H9 (cell line): ENCODE measurements around the gene ZBTB44. TPM values are rescaled to one million over a fixed set of nuclear protein-coding genes. Genes with fewer than 3 reads are reported as not detected.

ENCODE experiments used
- DNase-seq: peaks from one replicate; pipeline ENCODE4 v3.0.0-alpha.2; 2017
- H2AFZ ChIP-seq: one replicate; pipeline ENCODE4 v1.6.1; 2013; ENCODE audit warnings: mild to moderate bottlenecking, low read length, control low read depth, moderate library complexity
- H2AK5ac ChIP-seq: 2 replicates; pipeline ENCODE4 v1.6.1; 2013; ENCODE audit warnings: low read length, control low read depth, mixed read lengths; ENCODE audit not compliant: insufficient read length
- H2BK120ac ChIP-seq: one replicate; pipeline ENCODE4 v1.6.1; 2013; ENCODE audit warnings: low read depth, mild to moderate bottlenecking, low read length, control low read depth, inconsistent platforms; ENCODE audit not compliant: poor library complexity, severe bottlenecking
- H2BK12ac ChIP-seq: 2 replicates; pipeline ENCODE4 v1.6.1; 2013; ENCODE audit warnings: low read length, control low read depth, mixed read lengths, low read depth; ENCODE audit not compliant: insufficient read length
- H2BK15ac ChIP-seq: 2 replicates; pipeline ENCODE4 v1.6.1; 2013; ENCODE audit warnings: low read depth, low read length, control low read depth
- H2BK20ac ChIP-seq: one replicate; pipeline ENCODE4 v1.6.1; 2013; ENCODE audit warnings: low read depth, mild to moderate bottlenecking, low read length, control low read depth, inconsistent platforms; ENCODE audit not compliant: poor library complexity, severe bottlenecking
- H2BK5ac ChIP-seq: 2 replicates; pipeline ENCODE4 v1.6.1; 2013; ENCODE audit warnings: low read length, control low read depth, mixed read lengths; ENCODE audit not compliant: insufficient read length
- H3K14ac ChIP-seq: 2 replicates; pipeline ENCODE4 v1.6.1; 2013; ENCODE audit warnings: low read length, control low read depth; ENCODE audit not compliant: insufficient read depth
- H3K18ac ChIP-seq: 2 replicates; pipeline ENCODE4 v1.6.1; 2013; ENCODE audit warnings: low read depth, mild to moderate bottlenecking, mixed read lengths, low read length, control low read depth; ENCODE audit not compliant: insufficient read length
- H3K23ac ChIP-seq: 2 replicates; pipeline ENCODE4 v1.6.1; 2013; ENCODE audit warnings: low read length, control low read depth, mixed read lengths, low read depth; ENCODE audit not compliant: insufficient read length
- H3K23me2 ChIP-seq: 2 replicates; pipeline ENCODE4 v1.6.1; 2013; ENCODE audit warnings: low read depth, mild to moderate bottlenecking, mixed read lengths, low read length, control low read depth; ENCODE audit not compliant: insufficient read length, poor library complexity, severe bottlenecking
- H3K27ac ChIP-seq: 2 replicates; pipeline ENCODE4 v1.5.1; 2013; ENCODE audit warnings: low read length, control low read depth, mixed read lengths, low read depth; ENCODE audit not compliant: insufficient read length
- H3K27me3 ChIP-seq: 2 replicates; pipeline ENCODE4 v1.6.1; 2013; ENCODE audit warnings: low read length, control low read depth, inconsistent platforms; ENCODE audit not compliant: insufficient read depth
- H3K4ac ChIP-seq: 2 replicates; pipeline ENCODE4 v1.6.1; 2013; ENCODE audit warnings: low read depth, mild to moderate bottlenecking, control low read depth, inconsistent platforms, low read length, moderate library complexity
- H3K4me1 ChIP-seq: 2 replicates; pipeline ENCODE4 v1.6.1; 2013; ENCODE audit warnings: low read length, control low read depth, inconsistent platforms; ENCODE audit not compliant: insufficient read depth
- H3K4me2 ChIP-seq: 2 replicates; pipeline ENCODE4 v1.6.1; 2013; ENCODE audit warnings: low read length, control low read depth, mixed read lengths; ENCODE audit not compliant: insufficient read length, insufficient read depth
- H3K56ac ChIP-seq: 2 replicates; pipeline ENCODE4 v1.6.1; 2013; ENCODE audit warnings: low read depth, mild to moderate bottlenecking, mixed read lengths, low read length, control low read depth; ENCODE audit not compliant: insufficient read length
- H3K79me1 ChIP-seq: 2 replicates; pipeline ENCODE4 v1.6.1; 2013; ENCODE audit warnings: low read depth, mild to moderate bottlenecking, moderate library complexity, low read length, control low read depth, inconsistent platforms; ENCODE audit not compliant: insufficient read depth, poor library complexity, severe bottlenecking
- H3K79me2 ChIP-seq: 2 replicates; pipeline ENCODE4 v1.6.1; 2013; ENCODE audit warnings: low read length, control low read depth, inconsistent platforms; ENCODE audit not compliant: insufficient read depth
- H3K9ac ChIP-seq: 2 replicates; pipeline ENCODE4 v1.6.1; 2013; ENCODE audit warnings: low read length, control low read depth, mixed read lengths; ENCODE audit not compliant: insufficient read length; ENCODE audit errors: extremely low read depth
- H3K9me3 ChIP-seq: one replicate; pipeline ENCODE4 v1.6.1; 2013; ENCODE audit warnings: low read depth, low read length, inconsistent platforms; ENCODE audit not compliant: control insufficient read depth
- H3T11ph ChIP-seq: one replicate; pipeline ENCODE4 v1.6.1; 2013; ENCODE audit warnings: mild to moderate bottlenecking, low read length, control low read depth, inconsistent platforms
- H4K20me1 ChIP-seq: one replicate; pipeline ENCODE4 v1.6.1; 2013; ENCODE audit not compliant: control insufficient read depth, insufficient read length, insufficient read depth
- H4K5ac ChIP-seq: 2 replicates; pipeline ENCODE4 v1.6.1; 2013; ENCODE audit warnings: low read depth, mild to moderate bottlenecking, mixed read lengths, low read length, control low read depth; ENCODE audit not compliant: insufficient read length
- H4K8ac ChIP-seq: replicated peaks from 2 replicates; pipeline ENCODE4 v1.6.1; 2013; ENCODE audit warnings: low read length, control low read depth, mixed read lengths, low read depth; ENCODE audit not compliant: insufficient read length
- H4K91ac ChIP-seq: 2 replicates; pipeline ENCODE4 v1.6.1; 2013; ENCODE audit warnings: low read depth, mild to moderate bottlenecking, moderate library complexity, mixed read lengths, low read length, control low read depth; ENCODE audit not compliant: insufficient read length
- H3K27ac Mint-ChIP-seq, 3 experiments: 2 replicates in 2 of 3; 3 replicates in 1 of 3; pipeline ENCODE4 v1.8.0; 2020 to 2021; ENCODE audit warnings: mixed read lengths in 3 of 3, mild to moderate bottlenecking in 1 of 3, moderate library complexity in 1 of 3
- H3K27me3 Mint-ChIP-seq: 2 replicates; pipeline ENCODE4 v1.8.0; 2021; ENCODE audit warnings: low read depth, mild to moderate bottlenecking, moderate library complexity, mixed read lengths
- H3K36me3 Mint-ChIP-seq, 3 experiments: 2 replicates in 2 of 3; 3 replicates in 1 of 3; pipeline ENCODE4 v1.8.0; 2020 to 2021; ENCODE audit warnings: low read depth in 3 of 3, mixed read lengths in 3 of 3; ENCODE audit not compliant: insufficient read depth in 1 of 3
- H3K4me1 Mint-ChIP-seq, 2 experiments: 2 replicates each; pipeline ENCODE4 v1.8.0; 2020; ENCODE audit warnings: mixed read lengths in 2 of 2
- H3K4me3 Mint-ChIP-seq, 2 experiments: 2 replicates in 1 of 2; 3 replicates in 1 of 2; pipeline ENCODE4 v1.8.0; 2020 to 2021; ENCODE audit warnings: mild to moderate bottlenecking in 2 of 2, mixed read lengths in 2 of 2, moderate library complexity in 1 of 2
- H3K9me3 Mint-ChIP-seq, 2 experiments: 2 replicates in 1 of 2; 3 replicates in 1 of 2; pipeline ENCODE4 v1.8.0; 2020; ENCODE audit warnings: mild to moderate bottlenecking in 2 of 2, mixed read lengths in 2 of 2, moderate library complexity in 1 of 2
- CTCF ChIP-seq: fragments of 200-600 bp; sonication (generic); conservative IDR thresholded peaks from 3 replicates; pipeline ENCODE4 v1.8.0; 2021; ENCODE audit warnings: antibody characterized with exemption, mild to moderate bottlenecking
- WGBS: extraction: QIAGEN DNeasy Blood & Tissue Kit; methylation state at CpG from one replicate; pipeline ENCODE4 v1.1.7; 2013; ENCODE audit warnings: missing lambda C conversion rate, low lambda C conversion rate, mixed read lengths; ENCODE audit not compliant: insufficient read length; ENCODE audit errors: extremely low coverage; 5-methylcytosine and 5-hydroxymethylcytosine counted together
- total RNA-seq: library from RNA; stranded (reverse); gene quantifications from 2 replicates; pipeline ENCODE4 v1.2.1, GENCODE V29; 2021

Gene ZBTB44
- total RNA-seq, 1 experiment from 2014 or later: 67.7 TPM

- H3K4me1 ChIP-seq: no peaks in the 10 kb centered on the region; the same call in 1 of the 2 replicates
These were observed 97.3 kb downstream of the ZBTB44 start for GRCh38 chr11:130217133-130218031.

More at GRCh38 chr11:130217133-130218031, 97.3 kb downstream of the ZBTB44 start:
- H3K9me3 ChIP-seq: no peaks in the 10 kb centered on the region
- H3K56ac ChIP-seq: no peak overlapping the region
- no peak overlapping the region for H2BK15ac ChIP-seq
- no peak overlapping the region for H3K18ac ChIP-seq
- Mint-ChIP-seq H3K4me3 (no peak overlapping the region; a peak in 1 of 5 replicates), H3K9me3 (no peaks in the 10 kb centered on the region; a peak in 1 of 5 replicates), H3K4me1 (peaks cover 21 to 22% of the 10 kb centered on the region in 2 experiments), H3K27ac (peak overlapping the region; percentile 9 to 89 (median 73); a peak in 3 of 7 replicates), H3K36me3 (no peaks in the 10 kb centered on the region; a peak in 1 of 7 replicates), H3K27me3 (peaks cover under 1% of the 10 kb centered on the region; the same call in 1 of the 2 replicates)
- DNase-seq: no peak
- no peak overlapping the region for H3K4me2 ChIP-seq
- no peak overlapping the region for H3K9ac ChIP-seq
- H3T11ph ChIP-seq: no peak overlapping the region
- H4K20me1 ChIP-seq: no peaks in the 10 kb centered on the region
- WGBS: no CpG with 5 or more reads among the region's 21 CpGs
- H4K5ac ChIP-seq: no peak overlapping the region
- H4K8ac ChIP-seq: no peak overlapping the region
- H2AFZ ChIP-seq: no peak overlapping the region
- H3K27me3 ChIP-seq: no peaks in the 10 kb centered on the region
- H2BK12ac ChIP-seq: no peak overlapping the region
- no peak for TF ChIP-seq CTCF
- H3K79me2 ChIP-seq: no peaks in the 10 kb centered on the region
- no peak overlapping the region for H2BK20ac ChIP-seq
- no peak overlapping the region for H2AK5ac ChIP-seq
- H3K27ac ChIP-seq: no peak overlapping the region
- no peaks in the 10 kb centered on the region for H3K79me1 ChIP-seq
- no peak overlapping the region for H2BK5ac ChIP-seq
- H2BK120ac ChIP-seq: no peak overlapping the region
- H3K23me2 ChIP-seq: no peaks in the 10 kb centered on the region
- H3K14ac ChIP-seq: no peak overlapping the region
- no peak overlapping the region for H3K23ac ChIP-seq
- no peak overlapping the region for H3K4ac ChIP-seq
- no peak overlapping the region for H4K91ac ChIP-seq
